ENCODE measurements around the gene SPRED3.

The SPRED3 gene

GRCh38 chr19:38373907-38374331, 14.6 kb upstream of the SPRED3 start:
- no peak for DNase-seq (ENCODE audit: low read depth)

- DNase-seq (ENCODE audit: low read depth), result peak; percentile 98
Observed at GRCh38 chr19:38374332-38375097, 14.0 kb upstream of the SPRED3 start, which contains the start of gene PSMD8. TSS of gene PSMD8 (plus strand) at chr19:38374571. CDS start at chr19:38374602, 31 bp downstream.

- DNase-seq (ENCODE audit: low read depth), result peak; percentile 38
Observed at GRCh38 chr19:38375098-38375493, 13.4 kb upstream of the SPRED3 start.

- DNase-seq (ENCODE audit: low read depth), result peak; percentile 59
Observed at GRCh38 chr19:38375748-38376147, 12.7 kb upstream of the SPRED3 start.

- DNase-seq (ENCODE audit: low read depth), result no peak
Observed at GRCh38 chr19:38376576-38376975, 11.9 kb upstream of the SPRED3 start.

GRCh38 chr19:38377052-38377451, 11.4 kb upstream of the SPRED3 start:
- no peak for DNase-seq (ENCODE audit: low read depth)

GRCh38 chr19:38378866-38379265, 9.6 kb upstream of the SPRED3 start:
- DNase-seq (ENCODE audit: low read depth), result no peak

- no peak for DNase-seq (ENCODE audit: low read depth)
Observed at GRCh38 chr19:38381138-38381537, 7.4 kb upstream of the SPRED3 start.

GRCh38 chr19:38383184-38383583, 5.3 kb upstream of the SPRED3 start:
- DNase-seq (ENCODE audit: low read depth), result no peak

- no peak for DNase-seq (ENCODE audit: low read depth)
Observed at GRCh38 chr19:38383743-38384142, 4.8 kb upstream of the SPRED3 start.

GRCh38 chr19:38384209-38385027, 4.1 kb upstream of the SPRED3 start:
- DNase-seq (ENCODE audit: low read depth), result peak; percentile 25

- no peak for DNase-seq (ENCODE audit: low read depth)
Observed at GRCh38 chr19:38385057-38385803, 3.3 kb upstream of the SPRED3 start.

- no peak for DNase-seq (ENCODE audit: low read depth)
Observed at GRCh38 chr19:38385804-38386257, 2.7 kb upstream of the SPRED3 start.

GRCh38 chr19:38386300-38386970, 2.1 kb upstream of the SPRED3 start:
- no peak for DNase-seq (ENCODE audit: low read depth)

GRCh38 chr19:38386971-38387549, 1.4 kb upstream of the SPRED3 start:
- no peak for DNase-seq (ENCODE audit: low read depth)

- peak; percentile 89 for DNase-seq (ENCODE audit: low read depth)
Observed at GRCh38 chr19:38387550-38388348, 748 bp upstream of the SPRED3 start, which contains the start of gene GGN. TSS of gene GGN (minus strand) at chr19:38388034. CDS start at chr19:38387261, 773 bp downstream.

GRCh38 chr19:38389101-38389925, 816 bp downstream of the SPRED3 start:
- DNase-seq (ENCODE audit: low read depth), result peak; percentile 68

- DNase-seq (ENCODE audit: low read depth), result no peak
Observed at GRCh38 chr19:38389957-38390924, 1.7 kb downstream of the SPRED3 start.

Measured in amniotic epithelial cell (primary cell).